ENCODE results near the gene MMP10.

DNA sequence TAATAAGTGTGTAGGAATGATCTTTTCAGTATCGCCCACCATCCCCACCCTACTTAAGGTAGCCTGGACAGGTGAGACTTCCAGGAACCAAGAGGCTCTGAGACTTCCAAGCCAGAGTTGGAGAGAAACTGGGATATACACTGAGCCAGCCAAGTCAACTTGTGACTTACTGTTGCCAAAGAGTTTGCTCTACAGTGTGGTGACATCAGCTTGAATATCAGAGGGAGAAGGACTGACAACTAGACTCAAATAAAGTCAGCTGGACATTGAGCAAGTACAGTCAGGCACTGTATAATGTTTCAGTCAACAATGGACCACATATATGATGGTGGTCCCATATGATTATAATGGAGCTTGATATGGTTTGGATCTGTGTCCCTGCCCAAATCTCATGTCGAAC is 1.2 kb upstream of the MMP10 start:
- no peak for TF ChIP-seq JUN (IDR thresholded peaks at IDR 0.05; ENCODE audit: borderline replicate concordance, insufficient read depth, insufficient read length, low read depth)
- TF ChIP-seq POLR2AphosphoS5 (IDR thresholded peaks at IDR 0.05; ENCODE audit: insufficient read depth, low read depth, low read length): no peak
- TF ChIP-seq, protein P1, sequence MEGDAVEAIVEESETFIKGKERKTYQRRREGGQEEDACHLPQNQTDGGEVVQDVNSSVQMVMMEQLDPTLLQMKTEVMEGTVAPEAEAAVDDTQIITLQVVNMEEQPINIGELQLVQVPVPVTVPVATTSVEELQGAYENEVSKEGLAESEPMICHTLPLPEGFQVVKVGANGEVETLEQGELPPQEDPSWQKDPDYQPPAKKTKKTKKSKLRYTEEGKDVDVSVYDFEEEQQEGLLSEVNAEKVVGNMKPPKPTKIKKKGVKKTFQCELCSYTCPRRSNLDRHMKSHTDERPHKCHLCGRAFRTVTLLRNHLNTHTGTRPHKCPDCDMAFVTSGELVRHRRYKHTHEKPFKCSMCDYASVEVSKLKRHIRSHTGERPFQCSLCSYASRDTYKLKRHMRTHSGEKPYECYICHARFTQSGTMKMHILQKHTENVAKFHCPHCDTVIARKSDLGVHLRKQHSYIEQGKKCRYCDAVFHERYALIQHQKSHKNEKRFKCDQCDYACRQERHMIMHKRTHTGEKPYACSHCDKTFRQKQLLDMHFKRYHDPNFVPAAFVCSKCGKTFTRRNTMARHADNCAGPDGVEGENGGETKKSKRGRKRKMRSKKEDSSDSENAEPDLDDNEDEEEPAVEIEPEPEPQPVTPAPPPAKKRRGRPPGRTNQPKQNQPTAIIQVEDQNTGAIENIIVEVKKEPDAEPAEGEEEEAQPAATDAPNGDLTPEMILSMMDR (IDR thresholded peaks at IDR 0.05; ENCODE audit: extremely low read depth in 1 of 2, insufficient read depth in 1 of 2, low read depth in 1 of 2, low read length in 2 of 2): no peak
- no peak for TF ChIP-seq MAX (IDR thresholded peaks at IDR 0.05; ENCODE audit: insufficient read depth, insufficient read length)
- no peak for TF ChIP-seq EZH2 (IDR thresholded peaks at IDR 0.05; ENCODE audit: borderline replicate concordance, low read depth, low read length, severe bottlenecking)
- TF ChIP-seq POLR2A (IDR thresholded peaks at IDR 0.05; ENCODE audit: low read depth, low read length): no peak

Data from endothelial cell of umbilical vein (primary cell).